Testis (tissue), 3 donors: ENCODE measurements around the gene NYAP2. TPM values are rescaled to one million over a fixed set of nuclear protein-coding genes. Genes with fewer than 3 reads are reported as not detected.

ENCODE experiments used
- DNase-seq: peaks from one replicate; pipeline ENCODE4 v3.0.0-alpha.2; 2019
- H3K27ac ChIP-seq, 2 donors: fragments of 200-600 bp; sonication (generic); one replicate each; pipeline ENCODE4 v1.5.1; 2019
- H3K27me3 ChIP-seq: fragments of 200-600 bp; sonication (generic); one replicate; pipeline ENCODE4 v1.5.1; 2019
- H3K36me3 ChIP-seq: fragments of 200-600 bp; sonication (generic); one replicate; pipeline ENCODE4 v1.5.1; 2017; ENCODE audit warnings: low read depth; ENCODE audit errors: missing control alignments
- H3K4me1 ChIP-seq: fragments of 200-600 bp; sonication (generic); one replicate; pipeline ENCODE4 v1.5.1; 2019
- H3K4me3 ChIP-seq, 2 donors: fragments of 200-600 bp; sonication (generic); one replicate each; pipeline ENCODE4 v1.5.1; 2017 to 2019
- H3K9me3 ChIP-seq: fragments of 200-600 bp; sonication (generic); one replicate; pipeline ENCODE4 v1.5.1; 2017
- POLR2A ChIP-seq: fragments of 450-650 bp; IDR thresholded peaks from one replicate; pipeline ENCODE4 v1.6.1; 2017; ENCODE audit warnings: antibody characterized with exemption, mild to moderate bottlenecking, moderate library complexity
- WGBS, 2 donors: methylation state at CpG; one replicate each; pipeline ENCODE4 v1.1.5; 2018; 5-methylcytosine and 5-hydroxymethylcytosine counted together
- intact Hi-C: fragments of 100-400 bp; cut with DNase I; formaldehyde crosslinking; loops from one replicate; pipeline ENCODE4 v1.15.1; 2023; ENCODE audit warnings: low total_unique reads
- polyA plus RNA-seq: library from polyadenylated mRNA; stranded (reverse); fragments of 350-450 nt; fragmentation: Illumina TruSeq; extraction: RNeasy Lipid Tissue Mini Kit (QIAGEN cat#74804); gene quantifications from one replicate; pipeline ENCODE4 v1.2.3, GENCODE V29; 2014; ENCODE audit warnings: low read depth, low replicate concordance; ENCODE audit not compliant: insufficient read depth
- total RNA-seq, 2 donors: library from RNA; depleted of rRNA; stranded (reverse); fragments of >200 nt; gene quantifications; one replicate each; pipeline ENCODE4 v1.2.3, GENCODE V29; 2016
- TF ChIP-seq, protein P1 (sequence below), 3 experiments: fragments of 450-650 bp in 2 of 3; fragments of 200-600 bp in 1 of 3; sonication (generic) in 1 of 3; IDR thresholded peaks; one replicate each; pipeline ENCODE4 v1.5.1; 2016 to 2019; ENCODE audit warnings: antibody characterized with exemption in 3 of 3, mild to moderate bottlenecking in 2 of 3, moderate library complexity in 1 of 3

Gene NYAP2
- total and polyA plus RNA-seq, 3 donors from 2014 or later: 0.17 to 0.25 (median 0.24) TPM

DNA sequence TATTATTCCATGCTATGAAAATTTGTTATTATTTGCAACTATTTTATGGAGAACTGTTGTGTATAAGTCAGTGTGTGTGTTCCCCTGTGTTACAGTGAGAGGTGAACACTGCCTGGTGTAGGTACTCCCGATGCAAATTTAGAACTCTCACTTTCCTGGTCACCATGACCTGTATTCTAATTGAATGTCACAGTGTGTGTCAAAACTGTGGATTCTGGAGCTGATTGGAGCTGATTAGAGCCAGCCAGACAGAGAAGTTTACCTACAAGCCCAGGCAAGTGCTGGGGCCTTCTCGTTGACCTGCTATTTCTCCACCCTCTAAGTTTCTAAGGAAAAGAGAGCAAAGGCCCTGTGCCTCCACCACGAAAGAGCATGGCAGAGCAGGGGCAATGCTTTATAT is 216.0 kb downstream of the NYAP2 start:
- Histone ChIP-seq H3K4me1 (no peaks in the 10 kb centered on the region), H3K9me3 (no peaks in the 10 kb centered on the region), H3K27ac (no peak overlapping the region), H3K4me3 (no peak overlapping the region), H3K27me3 (no peaks in the 10 kb centered on the region), H3K36me3 (no peaks in the 10 kb centered on the region)
- intact Hi-C loops: no loop called here
- 72 to 83% methylated on average over 3 of the region's 3 CpGs for WGBS, 2 donors
- DNase-seq: no peak
- TF ChIP-seq POLR2A: no peak
- TF ChIP-seq, protein P1, sequence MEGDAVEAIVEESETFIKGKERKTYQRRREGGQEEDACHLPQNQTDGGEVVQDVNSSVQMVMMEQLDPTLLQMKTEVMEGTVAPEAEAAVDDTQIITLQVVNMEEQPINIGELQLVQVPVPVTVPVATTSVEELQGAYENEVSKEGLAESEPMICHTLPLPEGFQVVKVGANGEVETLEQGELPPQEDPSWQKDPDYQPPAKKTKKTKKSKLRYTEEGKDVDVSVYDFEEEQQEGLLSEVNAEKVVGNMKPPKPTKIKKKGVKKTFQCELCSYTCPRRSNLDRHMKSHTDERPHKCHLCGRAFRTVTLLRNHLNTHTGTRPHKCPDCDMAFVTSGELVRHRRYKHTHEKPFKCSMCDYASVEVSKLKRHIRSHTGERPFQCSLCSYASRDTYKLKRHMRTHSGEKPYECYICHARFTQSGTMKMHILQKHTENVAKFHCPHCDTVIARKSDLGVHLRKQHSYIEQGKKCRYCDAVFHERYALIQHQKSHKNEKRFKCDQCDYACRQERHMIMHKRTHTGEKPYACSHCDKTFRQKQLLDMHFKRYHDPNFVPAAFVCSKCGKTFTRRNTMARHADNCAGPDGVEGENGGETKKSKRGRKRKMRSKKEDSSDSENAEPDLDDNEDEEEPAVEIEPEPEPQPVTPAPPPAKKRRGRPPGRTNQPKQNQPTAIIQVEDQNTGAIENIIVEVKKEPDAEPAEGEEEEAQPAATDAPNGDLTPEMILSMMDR (IDR thresholded peaks at IDR 0.05): no peak

DNA sequence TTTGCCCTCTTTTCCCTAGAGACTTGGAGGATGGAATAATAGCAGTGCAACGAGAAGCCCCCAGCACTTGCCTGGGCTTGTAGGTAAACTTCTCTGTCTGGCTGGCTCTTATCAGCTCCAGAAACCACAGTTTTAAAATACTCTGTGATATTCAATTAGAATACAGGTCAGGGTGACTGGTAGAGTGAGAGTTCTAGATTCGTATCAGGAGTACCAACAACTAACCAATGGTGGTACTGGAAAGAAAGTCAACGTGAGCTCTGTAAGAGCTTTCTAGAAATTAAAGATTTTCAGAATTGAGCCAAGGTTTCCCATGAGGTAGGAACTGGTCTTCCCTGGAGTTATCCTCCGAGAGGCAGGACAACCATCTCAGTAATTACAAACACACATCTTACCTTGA is 216.9 kb downstream of the NYAP2 start:
- WGBS, 2 donors: 91 to 95% methylated on average over 4 of the region's 4 CpGs
- TF ChIP-seq POLR2A: no peak
- TF ChIP-seq, protein P1 (IDR thresholded peaks at IDR 0.05): no peak
- intact Hi-C loops: no loop called here

DNA sequence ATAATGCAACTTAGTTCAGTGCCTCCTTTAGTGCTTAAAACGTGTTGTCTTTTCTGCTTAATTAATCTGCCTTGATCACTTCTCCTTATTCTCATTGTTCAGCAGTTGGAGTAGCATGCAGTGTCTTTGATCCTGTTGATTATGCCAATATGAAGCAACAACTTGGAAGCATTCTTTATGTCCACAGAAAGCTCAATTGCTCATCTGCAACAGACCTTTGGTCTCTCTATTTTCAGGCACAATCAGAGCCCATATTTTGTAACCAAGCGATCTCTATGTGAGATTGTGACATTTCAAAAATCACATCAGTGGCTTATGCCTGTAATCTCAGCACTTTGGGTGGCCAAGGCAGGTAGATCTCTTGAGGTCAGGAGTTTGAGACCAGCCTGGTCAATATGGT is 217.3 kb downstream of the NYAP2 start:
- no peaks in the 10 kb centered on the region for H3K9me3 ChIP-seq
- no peak overlapping the region for H3K27ac ChIP-seq
- H3K36me3 ChIP-seq: no peaks in the 10 kb centered on the region
- WGBS, 2 donors: 83 to 88% methylated on average over 2 of the region's 2 CpGs
- H3K4me1 ChIP-seq: no peaks in the 10 kb centered on the region
- intact Hi-C loops: no loop called here
- no peaks in the 10 kb centered on the region for H3K27me3 ChIP-seq
- DNase-seq: no peak
- H3K4me3 ChIP-seq: no peak overlapping the region
- no peak for TF ChIP-seq POLR2A
- TF ChIP-seq, protein P1 (IDR thresholded peaks at IDR 0.05): no peak

More for the DNA sequence above, 216.9 kb downstream of the NYAP2 start:
- no peak for DNase-seq
- Histone ChIP-seq H3K27me3 (no peaks in the 10 kb centered on the region), H3K36me3 (no peaks in the 10 kb centered on the region), H3K27ac (no peak overlapping the region), H3K4me3 (no peak overlapping the region), H3K4me1 (no peaks in the 10 kb centered on the region), H3K9me3 (no peaks in the 10 kb centered on the region)

GRCh38 chr2:225620227-225620626 is 220.7 kb downstream of the NYAP2 start:
- Histone ChIP-seq H3K27me3 (no peaks in the 10 kb centered on the region), H3K9me3 (no peaks in the 10 kb centered on the region), H3K27ac (no peak overlapping the region), H3K36me3 (no peaks in the 10 kb centered on the region), H3K4me1 (no peaks in the 10 kb centered on the region), H3K4me3 (no peak overlapping the region)
- WGBS, 2 donors: 78 to 81% methylated on average over 21 of the region's 21 CpGs
- no peak for DNase-seq
- intact Hi-C loops: no loop called here
- no peak for TF ChIP-seq POLR2A
- TF ChIP-seq, protein P1 (IDR thresholded peaks at IDR 0.05): no peak

GRCh38 chr2:225630824-225631533 is 231.5 kb downstream of the NYAP2 start:
- Histone ChIP-seq H3K4me1 (no peaks in the 10 kb centered on the region), H3K4me3 (no peak overlapping the region), H3K27me3 (no peaks in the 10 kb centered on the region), H3K27ac (no peak overlapping the region), H3K9me3 (no peaks in the 10 kb centered on the region), H3K36me3 (no peaks in the 10 kb centered on the region)
- no peak for DNase-seq
- 83 to 85% methylated on average over 4 of the region's 4 CpGs for WGBS, 2 donors
- intact Hi-C loops: no loop called here
- TF ChIP-seq, protein P1 (IDR thresholded peaks at IDR 0.05): no peak
- TF ChIP-seq POLR2A: no peak
